HS-5 (cell line): Measurements from ENCODE around the gene NR3C2.
"Not testable (repeated sequence)": the region's sequence is repeated elsewhere in the genome, so short reads cannot be mapped to it uniquely, and the experiment has no call there.

Experiments
- DNase-seq: peaks from one replicate; pipeline ENCODE4 v3.0.0-alpha.2; 2012; ENCODE audit warnings: low read depth

The NR3C2 gene

DNA sequence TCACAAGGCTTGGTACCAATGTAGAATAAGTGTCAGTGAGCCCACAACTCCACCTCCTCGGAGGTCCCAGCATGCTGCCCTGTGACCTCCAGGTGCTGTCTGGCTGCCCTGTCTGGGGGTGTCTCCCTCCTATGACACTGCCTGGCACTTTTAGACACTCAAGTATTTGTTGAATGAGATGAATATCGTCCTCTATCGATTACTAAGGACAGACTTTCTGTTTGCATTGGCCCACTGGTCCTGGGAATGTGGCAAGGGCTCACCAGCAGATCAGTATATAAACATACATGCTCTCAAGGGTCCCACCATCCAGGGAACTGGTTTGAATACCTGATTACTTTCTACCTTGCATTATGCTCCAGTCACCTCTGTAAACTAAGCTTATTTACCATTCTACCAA lies 333.0 kb downstream of the NR3C2 start:
- no peak for DNase-seq

- DNase-seq: no peak
Measured at GRCh38 chr4:148108766-148109165, 333.4 kb downstream of the NR3C2 start.

- no peak for DNase-seq
Measured at GRCh38 chr4:148103597-148104355, 338.4 kb downstream of the NR3C2 start.

GRCh38 chr4:148101790-148102189 lies 340.4 kb downstream of the NR3C2 start:
- DNase-seq: no peak

DNA sequence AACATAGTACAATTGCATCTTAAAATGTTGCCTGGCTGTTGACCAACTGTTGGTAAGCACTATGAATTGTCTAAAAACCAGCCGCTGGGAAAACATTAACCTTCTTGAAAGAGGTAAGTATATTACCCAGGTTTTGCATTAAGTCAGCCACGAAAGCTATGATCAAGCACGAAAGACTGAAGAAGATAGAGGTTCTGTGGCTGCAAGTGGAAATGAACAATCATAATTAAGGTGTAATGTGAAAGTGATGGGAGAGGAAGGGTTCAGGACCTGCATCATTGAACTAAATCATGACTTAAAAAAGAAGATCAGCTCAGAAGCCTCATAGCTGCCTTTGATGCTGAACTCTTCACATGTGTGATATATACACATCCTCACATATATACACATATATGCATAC lies 341.0 kb downstream of the NR3C2 start:
- no peak for DNase-seq

- no peak for DNase-seq
Measured at GRCh38 chr4:148097801-148098200, 344.4 kb downstream of the NR3C2 start.

- DNase-seq: no peak
Measured at GRCh38 chr4:148095346-148095923, 346.8 kb downstream of the NR3C2 start.

DNA sequence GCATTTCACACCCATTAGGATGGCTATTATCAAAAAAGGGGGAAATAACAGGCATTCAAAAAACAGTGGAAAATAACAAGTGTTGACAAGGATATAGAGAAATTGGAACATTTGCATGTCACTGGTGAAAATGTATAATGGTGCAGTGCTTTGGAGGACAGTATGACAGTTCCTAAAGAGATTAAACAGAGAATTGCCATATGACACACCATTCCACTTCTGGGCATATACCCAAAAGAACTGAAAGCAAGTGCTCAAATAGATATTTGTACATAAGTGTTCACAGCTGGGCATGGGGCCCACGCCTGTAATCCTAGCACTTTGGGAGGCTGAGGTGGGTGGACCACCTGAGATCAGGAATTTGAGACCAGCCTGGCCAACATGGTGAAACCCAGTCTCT lies 348.1 kb downstream of the NR3C2 start:
- DNase-seq: no peak

GRCh38 chr4:148093065-148093464 lies 349.1 kb downstream of the NR3C2 start:
- no peak for DNase-seq

DNA sequence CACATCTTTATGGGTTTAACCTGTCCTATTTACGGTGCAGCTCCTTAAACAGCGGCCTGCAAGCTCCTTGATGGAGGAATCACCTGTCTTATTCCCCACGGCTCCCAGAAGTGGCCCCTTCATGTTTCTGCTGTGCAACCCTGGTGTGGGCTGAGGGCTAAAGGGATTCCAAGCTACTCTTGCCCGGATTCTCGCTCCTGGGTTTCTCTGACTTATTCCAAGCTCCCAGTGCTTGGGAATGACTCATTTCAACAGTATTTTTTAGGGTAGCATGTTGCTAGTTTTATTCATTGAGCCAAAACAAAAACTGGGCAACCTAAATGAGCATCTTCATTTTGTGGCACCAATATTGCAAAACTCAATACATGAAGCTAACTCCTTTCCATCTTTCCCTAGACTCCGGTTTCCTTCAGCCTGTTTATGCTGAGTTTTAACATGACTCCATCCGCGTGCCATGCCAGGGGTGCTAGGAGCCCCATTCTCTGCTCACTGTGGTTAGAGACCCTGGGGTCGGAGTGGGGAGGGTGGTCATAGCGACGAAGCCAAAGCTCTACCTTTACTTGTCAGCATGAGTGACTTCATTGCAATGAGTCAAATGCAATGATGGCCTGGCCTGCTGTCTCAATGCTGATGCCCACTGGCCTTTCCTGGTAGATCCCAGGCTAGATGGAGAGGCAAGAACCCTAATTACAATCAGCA lies 349.7 kb downstream of the NR3C2 start:
- no peak for DNase-seq

GRCh38 chr4:148091896-148092295 lies 350.3 kb downstream of the NR3C2 start:
- no peak for DNase-seq

DNA sequence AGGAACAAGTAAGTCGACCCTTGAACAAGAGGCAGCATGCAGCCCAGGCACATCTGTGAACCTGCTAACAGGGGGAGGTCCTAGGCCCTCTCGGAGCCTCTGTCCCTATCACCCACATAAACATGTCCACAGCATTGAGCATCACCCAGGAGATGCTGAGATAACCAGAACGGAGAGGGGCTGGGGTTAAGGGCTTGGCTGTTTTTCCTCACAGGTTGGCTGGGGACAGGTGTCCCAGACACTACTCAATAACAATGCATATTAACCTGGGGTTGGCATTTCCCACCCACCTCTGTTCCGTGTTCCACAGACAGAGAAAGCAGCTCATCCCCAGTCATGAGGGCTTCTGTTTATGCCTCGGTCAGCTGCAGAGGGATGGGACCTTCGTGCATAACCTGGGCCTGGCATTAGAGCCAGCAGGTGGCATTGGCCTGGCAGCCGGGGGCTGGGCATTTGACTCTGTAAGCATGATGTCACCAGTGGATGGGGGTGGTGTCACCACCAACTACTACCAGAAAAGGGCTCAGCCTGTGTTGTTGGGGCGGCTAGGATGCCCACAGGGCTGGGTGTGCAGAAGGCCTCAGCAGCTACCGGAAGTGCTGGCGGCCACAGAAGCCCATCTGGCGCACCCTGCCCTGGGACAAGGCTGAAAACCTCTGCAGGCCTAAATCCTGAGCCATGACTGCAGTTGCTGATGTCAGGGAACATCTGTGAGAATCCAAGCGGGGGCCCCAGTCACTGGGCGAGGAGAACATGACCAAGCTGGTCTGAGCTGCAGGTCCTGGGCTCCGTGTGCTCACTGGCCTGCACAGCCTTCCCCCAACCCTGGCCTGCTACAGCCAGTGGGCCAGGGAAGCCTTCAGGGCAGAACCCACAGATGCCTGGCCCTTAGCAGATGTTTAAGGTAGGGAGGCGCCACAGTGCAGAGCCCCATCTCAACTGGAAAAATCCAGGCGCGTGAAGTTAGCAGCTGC lies 351.4 kb downstream of the NR3C2 start:
- no peak for DNase-seq

- DNase-seq: no peak
Measured at GRCh38 chr4:148090029-148090428, 352.2 kb downstream of the NR3C2 start.

- no peak for DNase-seq
Measured at GRCh38 chr4:148089624-148090023, 352.6 kb downstream of the NR3C2 start.

DNA sequence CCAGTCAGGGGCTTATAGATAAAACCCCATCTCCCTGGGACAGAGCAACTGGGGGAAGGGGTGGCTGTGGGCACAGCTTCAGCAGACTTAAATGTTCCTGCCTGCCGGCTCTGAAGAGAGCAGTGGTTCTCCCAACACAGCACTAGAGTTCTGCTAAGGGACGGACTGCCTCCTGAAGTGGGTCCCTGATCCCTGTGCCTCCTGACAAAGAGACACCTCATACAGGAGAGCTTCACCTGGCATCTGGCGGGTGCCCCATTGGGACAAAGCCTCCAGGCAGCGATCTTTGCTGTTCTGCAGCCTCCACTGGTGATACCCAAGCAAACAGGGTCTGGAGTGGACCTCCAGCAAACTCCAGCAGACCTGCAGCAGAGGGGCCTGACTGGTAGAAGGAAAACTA lies 359.1 kb downstream of the NR3C2 start:
- DNase-seq: not testable (repeated sequence)

DNA sequence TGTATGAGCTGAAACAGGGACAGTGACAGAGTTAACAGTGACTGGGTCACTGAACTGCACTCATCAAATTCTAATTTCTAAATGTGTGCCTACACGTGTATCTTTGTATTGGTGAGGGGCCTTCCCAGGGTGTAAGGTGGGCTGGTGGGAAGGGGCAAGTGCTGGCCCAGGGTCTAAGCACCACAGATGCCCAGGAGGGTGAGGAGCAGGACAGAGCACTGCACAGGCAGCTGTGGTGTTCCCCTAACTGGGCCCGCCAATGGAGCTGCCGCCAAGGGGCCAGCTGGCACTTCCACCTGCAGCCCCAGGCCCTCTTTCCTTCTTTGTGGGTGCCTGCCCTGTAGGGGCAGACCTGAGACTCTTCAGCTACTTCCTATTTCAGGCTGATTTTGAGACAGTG lies 360.5 kb downstream of the NR3C2 start:
- no peak for DNase-seq

DNA sequence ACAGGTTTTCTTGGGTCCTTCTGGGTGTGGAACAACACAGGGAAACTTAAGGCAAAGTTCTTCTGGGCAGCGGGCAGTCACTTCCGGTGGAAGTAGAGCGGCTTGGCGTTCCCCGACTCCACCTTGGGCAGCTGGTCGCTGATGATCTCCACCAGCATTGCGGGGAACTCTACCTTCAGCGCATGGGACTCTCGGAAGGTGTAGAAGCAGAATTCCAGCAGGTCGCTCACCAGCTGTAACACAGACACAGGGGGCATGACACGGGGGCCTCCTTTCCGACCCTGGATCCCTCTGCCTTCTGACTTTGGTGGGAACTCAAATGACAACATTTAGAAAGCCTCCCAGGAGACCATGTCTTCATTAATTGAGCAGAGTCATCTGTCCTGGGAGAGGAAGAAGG lies 360.9 kb downstream of the NR3C2 start:
- no peak for DNase-seq

- no peak for DNase-seq
Measured at GRCh38 chr4:148079961-148080360, 362.3 kb downstream of the NR3C2 start.

DNA sequence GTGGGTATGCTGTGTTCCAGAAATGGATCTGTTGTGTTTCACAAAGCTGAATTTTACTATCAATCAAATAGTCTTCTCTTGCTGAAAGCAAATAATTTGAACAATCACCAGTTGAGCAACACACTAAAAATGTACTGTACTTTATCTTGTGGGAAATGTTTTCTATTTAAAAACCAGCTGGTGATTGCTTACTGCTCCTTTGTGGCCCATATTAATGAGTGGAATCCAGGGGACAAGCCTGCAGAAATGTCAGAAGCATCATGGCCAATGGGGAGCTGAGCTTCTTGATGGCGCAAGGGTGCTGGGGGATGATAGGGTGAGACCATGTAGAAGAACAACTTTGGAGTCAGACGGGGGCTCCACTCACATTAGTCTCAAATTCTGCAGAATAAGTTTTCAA lies 364.2 kb downstream of the NR3C2 start:
- no peak for DNase-seq

DNA sequence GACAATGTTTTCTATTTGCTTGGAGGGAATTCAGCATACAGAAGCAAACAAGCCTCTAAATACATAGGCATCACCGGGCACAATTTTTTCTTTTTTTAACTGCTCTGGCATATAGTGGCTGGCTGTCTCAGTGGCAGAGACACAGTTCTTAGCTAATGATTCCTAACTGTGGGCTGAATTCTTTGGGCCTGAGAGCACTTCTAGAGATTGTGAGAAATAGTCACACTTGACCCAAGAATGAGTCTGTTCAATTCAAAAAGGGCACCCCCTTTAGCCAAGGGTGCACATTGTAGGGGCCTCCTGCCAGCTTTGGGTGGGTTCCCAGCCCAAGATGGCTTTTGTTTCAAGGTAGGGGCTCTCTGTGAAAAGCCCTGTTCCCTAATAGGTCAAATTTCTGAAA lies 364.6 kb downstream of the NR3C2 start:
- no peak for DNase-seq

DNA sequence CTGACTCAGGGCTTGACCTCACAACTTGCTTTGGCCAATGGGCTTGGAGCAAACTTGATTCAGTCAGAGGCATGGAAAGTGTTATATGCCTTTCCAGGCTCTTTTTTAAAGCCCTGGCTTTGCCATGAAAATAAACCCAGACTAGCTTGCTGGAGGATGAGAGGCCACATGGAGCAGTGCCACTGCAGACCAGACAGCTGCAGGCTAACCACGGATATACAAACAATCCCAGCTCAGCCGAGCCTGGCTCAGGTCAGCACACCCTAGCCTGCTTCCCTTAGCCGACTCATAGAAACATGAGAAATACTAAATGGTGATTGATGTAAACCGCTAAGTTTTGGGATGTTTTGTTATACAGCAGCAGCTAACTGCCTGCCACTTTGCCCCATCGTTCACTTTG lies 365.2 kb downstream of the NR3C2 start:
- no peak for DNase-seq

- DNase-seq: no peak
Measured at GRCh38 chr4:148075438-148075837, 366.8 kb downstream of the NR3C2 start.
